ENCODE measurements around the gene ALG12. TPM values are rescaled to one million over a fixed set of nuclear protein-coding genes. Genes with fewer than 3 reads are reported as not detected.

ALG12 gene
- total RNA-seq, 4 donors from 2014 or later = 10.1 to 24.4 (median 18.3) TPM

DNA sequence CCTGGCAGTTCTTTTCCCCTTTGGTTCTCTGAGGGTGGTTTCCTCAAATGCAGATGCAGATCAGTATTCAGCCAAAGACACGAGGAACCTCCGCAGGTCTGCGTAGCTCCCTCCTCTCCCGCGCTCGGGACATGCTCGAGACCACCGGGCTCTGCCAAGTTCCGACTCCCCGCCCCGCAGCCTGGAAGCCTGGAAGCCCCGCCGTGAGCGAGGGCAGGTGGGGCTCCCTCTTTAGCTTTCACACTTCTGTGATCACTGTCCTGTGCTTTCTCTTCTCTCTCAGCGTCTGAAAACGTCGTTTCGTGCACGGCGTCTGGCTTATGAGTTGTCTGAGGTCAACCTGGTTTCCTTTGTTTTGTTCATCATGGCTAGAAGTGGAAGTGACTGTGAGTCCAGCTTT is 38.0 kb downstream of the ALG12 start:
- Histone ChIP-seq H3K27me3 (no peaks in the 10 kb centered on the region), H3K9me3 (no peaks in the 10 kb centered on the region), H3K27ac (no peak overlapping the region), H3K4me3 (no peak overlapping the region), H3K4me1 (no peaks in the 10 kb centered on the region), H3K36me3 (peaks cover 0 to 9% (median 5%) of the 10 kb centered on the region in 4 donors)
- intact Hi-C loops (cut with DNase I; ENCODE audit: low total_unique reads) = no loop called here
- in situ Hi-C loops (cut with MboI; ENCODE audit: low pct_ligation_motif_present in 1 of 4, low pct_unique_long_range_greater_than_20kb in 1 of 4, low sequenced_read_pairs in 3 of 4) = no loop called here
- WGBS, 2 donors (ENCODE audit: low coverage in 1 of 2) = 64 to 68% methylated on average over 6 to 20 of the region's 20 CpGs
- TF ChIP-seq POLR2AphosphoS5 (IDR thresholded peaks at IDR 0.05) (no peak), POLR2A (IDR thresholded peaks at IDR 0.05) (no peak), EP300 (IDR thresholded peaks at IDR 0.05; ENCODE audit: low read depth) (no peak)
- TF ChIP-seq, protein P1, sequence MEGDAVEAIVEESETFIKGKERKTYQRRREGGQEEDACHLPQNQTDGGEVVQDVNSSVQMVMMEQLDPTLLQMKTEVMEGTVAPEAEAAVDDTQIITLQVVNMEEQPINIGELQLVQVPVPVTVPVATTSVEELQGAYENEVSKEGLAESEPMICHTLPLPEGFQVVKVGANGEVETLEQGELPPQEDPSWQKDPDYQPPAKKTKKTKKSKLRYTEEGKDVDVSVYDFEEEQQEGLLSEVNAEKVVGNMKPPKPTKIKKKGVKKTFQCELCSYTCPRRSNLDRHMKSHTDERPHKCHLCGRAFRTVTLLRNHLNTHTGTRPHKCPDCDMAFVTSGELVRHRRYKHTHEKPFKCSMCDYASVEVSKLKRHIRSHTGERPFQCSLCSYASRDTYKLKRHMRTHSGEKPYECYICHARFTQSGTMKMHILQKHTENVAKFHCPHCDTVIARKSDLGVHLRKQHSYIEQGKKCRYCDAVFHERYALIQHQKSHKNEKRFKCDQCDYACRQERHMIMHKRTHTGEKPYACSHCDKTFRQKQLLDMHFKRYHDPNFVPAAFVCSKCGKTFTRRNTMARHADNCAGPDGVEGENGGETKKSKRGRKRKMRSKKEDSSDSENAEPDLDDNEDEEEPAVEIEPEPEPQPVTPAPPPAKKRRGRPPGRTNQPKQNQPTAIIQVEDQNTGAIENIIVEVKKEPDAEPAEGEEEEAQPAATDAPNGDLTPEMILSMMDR (IDR thresholded peaks at IDR 0.05) = no peak
- DNase-seq = peak; percentile 18

DNA sequence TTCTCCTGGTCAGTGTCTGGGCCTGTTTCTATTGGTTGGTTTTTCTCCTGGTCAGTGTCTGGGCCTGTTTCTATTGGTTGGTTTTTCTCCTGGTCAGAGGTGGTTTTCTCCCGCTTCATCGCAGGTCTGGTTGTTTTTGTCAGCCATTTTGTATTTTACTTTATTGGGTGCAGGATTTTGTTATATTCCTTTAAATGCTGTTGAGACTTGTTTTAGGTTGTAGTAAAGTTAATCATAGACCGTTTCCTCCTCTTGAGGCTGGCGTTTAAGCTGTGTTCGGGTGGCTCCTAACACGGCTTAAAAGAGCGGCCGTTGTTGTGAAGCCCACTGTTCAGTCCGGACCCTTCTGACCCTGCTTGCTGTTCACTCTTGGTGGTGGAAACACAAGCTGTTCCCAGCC is 38.4 kb downstream of the ALG12 start:
- Histone ChIP-seq H3K4me3 (no peak overlapping the region), H3K36me3 (peaks cover 0 to 9% (median 3%) of the 10 kb centered on the region in 4 donors), H3K4me1 (no peaks in the 10 kb centered on the region), H3K9me3 (no peaks in the 10 kb centered on the region), H3K27ac (no peak overlapping the region), H3K27me3 (no peaks in the 10 kb centered on the region)
- WGBS, 2 donors (ENCODE audit: low coverage in 1 of 2) = 88 to 92% methylated on average over 2 to 9 of the region's 9 CpGs
- no peak for TF ChIP-seq POLR2A (IDR thresholded peaks at IDR 0.05)
- TF ChIP-seq, protein P1 (IDR thresholded peaks at IDR 0.05) = no peak
- in situ Hi-C loops (cut with MboI; ENCODE audit: low pct_ligation_motif_present in 1 of 4, low pct_unique_long_range_greater_than_20kb in 1 of 4, low sequenced_read_pairs in 3 of 4) (no loop called here), intact Hi-C loops (cut with DNase I; ENCODE audit: low total_unique reads) (no loop called here)
- DNase-seq = no peak

DNA sequence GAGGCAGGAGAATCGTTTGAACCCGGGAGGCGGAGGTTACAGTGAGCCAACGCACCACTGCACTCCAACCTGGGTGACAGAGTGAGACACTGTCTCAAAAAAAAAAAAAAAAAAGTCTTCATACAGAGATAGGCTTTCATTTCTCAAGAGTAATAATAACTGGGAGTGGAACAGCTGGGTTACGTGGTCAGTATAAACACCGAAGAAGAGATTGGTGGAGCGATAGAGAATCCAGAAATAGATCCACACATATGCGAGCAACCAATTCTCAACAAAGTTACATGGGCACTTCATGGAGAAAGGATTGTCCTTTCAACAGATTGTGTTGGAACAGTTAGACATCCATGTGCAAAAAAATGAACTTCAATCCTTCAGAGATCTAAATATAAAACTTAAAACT is 40.0 kb downstream of the ALG12 start:
- Histone ChIP-seq H3K27me3 (no peaks in the 10 kb centered on the region), H3K4me1 (no peaks in the 10 kb centered on the region), H3K36me3 (no peaks in the 10 kb centered on the region), H3K9me3 (no peaks in the 10 kb centered on the region), H3K27ac (no peak overlapping the region), H3K4me3 (no peak overlapping the region)
- TF ChIP-seq, protein P1 (IDR thresholded peaks at IDR 0.05) = no peak
- intact Hi-C loops (cut with DNase I; ENCODE audit: low total_unique reads) (no loop called here), in situ Hi-C loops (cut with MboI; ENCODE audit: low pct_ligation_motif_present in 1 of 4, low pct_unique_long_range_greater_than_20kb in 1 of 4, low sequenced_read_pairs in 3 of 4) (no loop called here)
- 94 to 96% methylated on average over 8 of the region's 8 CpGs for whole genome bisulfite sequencing, 2 donors (ENCODE audit: low coverage in 1 of 2)
- no peak for DNase-seq

- Histone ChIP-seq H3K27me3 (no peaks in the 10 kb centered on the region), H3K9me3 (no peaks in the 10 kb centered on the region), H3K36me3 (no peaks in the 10 kb centered on the region), H3K4me1 (no peaks in the 10 kb centered on the region), H3K4me3 (no peak overlapping the region), H3K27ac (no peak overlapping the region)
- TF ChIP-seq, protein P1 (IDR thresholded peaks at IDR 0.05) = no peak
- TF ChIP-seq POLR2A (IDR thresholded peaks at IDR 0.05) = no peak
- no peak for TF ChIP-seq POLR2AphosphoS5 (IDR thresholded peaks at IDR 0.05)
- TF ChIP-seq EP300 (IDR thresholded peaks at IDR 0.05; ENCODE audit: low read depth) = no peak
- intact Hi-C loops (cut with DNase I; ENCODE audit: low total_unique reads) (no loop called here), in situ Hi-C loops (cut with MboI; ENCODE audit: low pct_ligation_motif_present in 1 of 4, low pct_unique_long_range_greater_than_20kb in 1 of 4, low sequenced_read_pairs in 3 of 4) (no loop called here)
- DNase-seq = no peak
- WGBS, 2 donors (ENCODE audit: low coverage in 1 of 2) = 96 to 99% methylated on average over 7 of the region's 7 CpGs
These were observed 40.6 kb downstream of the ALG12 start for GRCh38 chr22:49877642-49878041.
